Ectodermal cell (in vitro differentiated cells): ENCODE measurements around the gene PCED1A.

Experiments used
- H3K27ac ChIP-seq: 2 replicates; pipeline ENCODE4 v1.7.0; 2013; ENCODE audit warnings: mild to moderate bottlenecking, low read depth, low read length; ENCODE audit not compliant: insufficient read depth, poor library complexity, severe bottlenecking
- H3K27me3 ChIP-seq: 2 replicates; pipeline ENCODE4 v1.7.0; 2013; ENCODE audit warnings: mild to moderate bottlenecking, low read length; ENCODE audit not compliant: insufficient read depth, control insufficient read depth, poor library complexity, severe bottlenecking
- H3K36me3 ChIP-seq: one replicate; pipeline ENCODE4 v1.7.0; 2013; ENCODE audit warnings: low read length; ENCODE audit not compliant: control insufficient read depth, insufficient read depth
- H3K4me1 ChIP-seq: one replicate; pipeline ENCODE4 v1.7.0; 2013; ENCODE audit warnings: low read length; ENCODE audit not compliant: control insufficient read depth, insufficient read depth
- H3K4me3 ChIP-seq: 2 replicates; pipeline ENCODE4 v1.7.0; 2013; ENCODE audit warnings: low read depth, low read length, control low read depth; ENCODE audit not compliant: insufficient read depth
- H3K9me3 ChIP-seq: 2 replicates; pipeline ENCODE4 v1.7.0; 2013; ENCODE audit warnings: mild to moderate bottlenecking, low read length, moderate library complexity; ENCODE audit not compliant: control insufficient read depth
- WGBS, 2 experiments: methylation state at CpG; one replicate each; pipeline ENCODE4 v1.1.7; 2013; ENCODE audit warnings: missing lambda C conversion rate in 2 of 2; 5-methylcytosine and 5-hydroxymethylcytosine counted together

Gene PCED1A

DNA sequence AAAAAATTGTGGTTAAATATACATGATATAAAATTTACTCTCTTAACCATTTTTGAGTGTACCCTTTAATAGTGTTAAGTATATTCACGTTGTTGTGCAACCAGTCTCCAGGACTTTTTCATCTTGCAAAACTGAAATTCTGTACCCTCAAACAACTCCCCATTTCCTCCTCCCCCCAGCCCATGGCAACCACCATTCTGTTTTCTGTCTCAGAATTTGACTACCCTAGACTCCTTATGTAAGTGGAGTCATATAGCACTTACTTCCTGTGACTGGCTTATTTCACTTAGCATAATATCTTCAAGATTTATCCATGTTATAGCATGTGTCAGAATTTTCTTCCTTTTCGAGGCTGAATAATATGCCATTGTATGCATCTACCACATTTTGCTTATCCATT lies 5.2 kb upstream of the PCED1A start:
- H3K4me1 ChIP-seq: no peaks in the 10 kb centered on the region
- no peaks in the 10 kb centered on the region for H3K27me3 ChIP-seq
- no peak overlapping the region for H3K27ac ChIP-seq
- no peaks in the 10 kb centered on the region for H3K9me3 ChIP-seq
- H3K36me3 ChIP-seq: no peaks in the 10 kb centered on the region
- no peak overlapping the region for H3K4me3 ChIP-seq
- whole genome bisulfite sequencing, 2 experiments: 80 to 97% methylated on average over 1 to 2 of the region's 2 CpGs

DNA sequence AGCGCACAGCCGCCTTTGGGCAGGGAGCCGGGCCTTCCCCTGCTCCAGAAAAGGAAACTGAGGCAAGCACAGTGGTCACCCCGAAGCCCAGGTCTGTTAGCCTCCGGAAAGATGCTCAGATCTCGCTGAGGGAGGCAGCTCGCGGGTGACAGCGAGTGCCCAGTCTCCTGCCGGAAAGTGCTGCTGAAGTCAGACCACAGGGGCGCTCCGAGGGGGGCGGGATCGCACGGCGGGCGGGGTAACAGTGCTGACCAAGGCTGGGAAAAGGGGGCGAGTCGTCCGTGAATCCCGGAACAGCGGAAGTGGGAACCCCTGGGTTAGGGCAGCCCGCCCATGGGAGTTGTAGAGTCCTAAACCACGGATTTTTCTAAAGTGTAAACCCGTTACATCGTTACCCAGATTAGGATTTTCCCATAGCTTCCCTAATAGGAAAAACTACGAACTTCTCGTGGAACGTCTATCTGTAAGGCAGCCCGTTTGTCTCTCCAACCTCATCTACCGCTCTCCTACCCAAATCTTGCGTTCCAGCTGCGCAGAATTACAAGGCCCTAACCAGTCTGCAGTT lies 594 bp upstream of the PCED1A start:
- Histone ChIP-seq H3K36me3 (no peaks in the 10 kb centered on the region), H3K27me3 (no peaks in the 10 kb centered on the region), H3K4me3 (peak overlapping the region; percentile 78), H3K4me1 (no peaks in the 10 kb centered on the region), H3K27ac (no peak overlapping the region), H3K9me3 (no peaks in the 10 kb centered on the region)
- WGBS, 2 experiments: 7 to 8% methylated on average over 33 of the region's 33 CpGs

- H3K4me3 ChIP-seq: peak overlapping the region; percentile 78
- no peaks in the 10 kb centered on the region for H3K36me3 ChIP-seq
- 93 to 94% methylated on average over 21 of the region's 21 CpGs for WGBS, 2 experiments
- H3K27ac ChIP-seq: no peak overlapping the region
- H3K4me1 ChIP-seq: no peaks in the 10 kb centered on the region
- H3K9me3 ChIP-seq: no peaks in the 10 kb centered on the region
- no peaks in the 10 kb centered on the region for H3K27me3 ChIP-seq
Observed at GRCh38 chr20:2839732-2840137, 720 bp downstream of the PCED1A start.

DNA sequence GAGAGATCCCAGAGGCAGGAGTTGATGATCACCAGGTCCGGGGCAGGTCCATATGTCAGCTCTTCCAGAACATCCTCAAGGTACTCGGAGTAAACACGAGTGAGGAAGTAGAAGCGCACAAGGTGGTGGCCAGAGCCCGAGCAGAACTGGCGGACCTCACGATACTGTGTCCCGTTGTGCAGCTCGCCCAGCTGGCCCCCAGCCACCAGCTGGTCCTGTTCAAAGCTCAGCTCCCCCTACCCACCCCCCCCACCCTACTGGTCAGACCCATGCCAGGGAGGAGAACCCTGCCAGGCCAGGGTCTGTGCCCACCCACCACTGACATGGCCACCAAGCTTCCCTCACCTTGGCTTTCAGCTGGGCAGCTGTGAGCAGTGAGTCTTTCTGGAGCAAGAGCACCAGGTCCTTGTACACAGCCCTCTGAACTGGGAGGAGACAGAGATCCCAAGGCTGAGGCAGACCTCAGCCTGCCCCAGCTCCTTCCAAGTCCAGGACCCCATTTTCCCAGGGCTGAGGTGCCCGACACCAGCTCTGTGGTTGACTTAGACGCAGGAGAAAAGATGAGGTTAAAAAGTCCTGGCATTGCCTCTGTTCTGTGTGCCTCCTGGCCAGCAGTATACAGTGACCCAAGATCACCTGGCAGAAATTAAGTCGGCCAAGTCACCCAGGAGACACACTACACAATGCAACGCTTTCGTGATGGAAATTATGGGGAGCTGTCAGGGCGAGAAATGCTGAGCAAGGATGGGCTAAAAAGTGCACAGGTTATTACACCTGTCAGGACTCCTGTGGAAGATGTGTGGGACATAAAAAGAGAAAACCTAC lies 1.4 kb downstream of the PCED1A start:
- Histone ChIP-seq H3K4me3 (no peak overlapping the region), H3K36me3 (no peaks in the 10 kb centered on the region), H3K9me3 (no peaks in the 10 kb centered on the region), H3K27ac (no peak overlapping the region), H3K4me1 (no peaks in the 10 kb centered on the region), H3K27me3 (no peaks in the 10 kb centered on the region)
- 96% methylated on average over 15 of the region's 15 CpGs for WGBS, 2 experiments

GRCh38 chr20:2838170-2838797 lies 2.2 kb downstream of the PCED1A start:
- WGBS, 2 experiments: 95 to 96% methylated on average over 19 of the region's 19 CpGs
- Histone ChIP-seq H3K4me1 (no peaks in the 10 kb centered on the region), H3K4me3 (no peak overlapping the region), H3K27me3 (no peaks in the 10 kb centered on the region), H3K9me3 (no peaks in the 10 kb centered on the region), H3K36me3 (no peaks in the 10 kb centered on the region), H3K27ac (no peak overlapping the region)

GRCh38 chr20:2837221-2837960 lies 3.1 kb downstream of the PCED1A start:
- no peaks in the 10 kb centered on the region for H3K27me3 ChIP-seq
- H3K27ac ChIP-seq: no peak overlapping the region
- H3K36me3 ChIP-seq: no peaks in the 10 kb centered on the region
- no peaks in the 10 kb centered on the region for H3K4me1 ChIP-seq
- WGBS, 2 experiments: 93 to 95% methylated on average over 5 to 6 of the region's 6 CpGs
- H3K9me3 ChIP-seq: no peaks in the 10 kb centered on the region
- no peak overlapping the region for H3K4me3 ChIP-seq

DNA sequence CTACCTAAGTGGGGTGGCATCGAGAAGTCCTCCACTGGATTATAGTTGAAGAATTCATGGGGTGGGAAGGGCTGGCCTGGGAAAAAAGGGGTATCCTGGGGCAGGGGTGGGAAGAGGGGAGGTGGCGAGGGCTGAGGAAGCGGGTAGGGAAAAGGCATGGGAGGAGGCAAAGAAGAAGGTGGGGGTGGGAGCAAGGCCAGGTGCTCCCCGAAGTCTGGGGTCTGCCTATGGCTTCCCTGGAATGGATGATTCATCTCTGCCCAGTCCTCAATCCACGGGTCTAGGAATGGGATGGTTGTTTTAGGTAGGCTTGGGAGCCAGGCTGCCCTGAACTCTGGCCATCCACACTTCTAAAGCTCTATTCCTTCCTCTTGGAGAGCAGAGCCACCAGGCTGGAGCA lies 4.4 kb downstream of the PCED1A start:
- no peaks in the 10 kb centered on the region for H3K27me3 ChIP-seq
- no peaks in the 10 kb centered on the region for H3K4me1 ChIP-seq
- H3K27ac ChIP-seq: no peak overlapping the region
- H3K36me3 ChIP-seq: no peaks in the 10 kb centered on the region
- no peak overlapping the region for H3K4me3 ChIP-seq
- H3K9me3 ChIP-seq: no peaks in the 10 kb centered on the region
- WGBS, 2 experiments: 93 to 96% methylated on average over 5 of the region's 5 CpGs

- WGBS, 2 experiments: 94 to 95% methylated on average over 6 of the region's 6 CpGs
- no peak overlapping the region for H3K4me3 ChIP-seq
- no peaks in the 10 kb centered on the region for H3K27me3 ChIP-seq
- no peaks in the 10 kb centered on the region for H3K4me1 ChIP-seq
- no peaks in the 10 kb centered on the region for H3K36me3 ChIP-seq
- no peaks in the 10 kb centered on the region for H3K9me3 ChIP-seq
- H3K27ac ChIP-seq: no peak overlapping the region
Observed at GRCh38 chr20:2835331-2835796, 5.1 kb downstream of the PCED1A start.

DNA sequence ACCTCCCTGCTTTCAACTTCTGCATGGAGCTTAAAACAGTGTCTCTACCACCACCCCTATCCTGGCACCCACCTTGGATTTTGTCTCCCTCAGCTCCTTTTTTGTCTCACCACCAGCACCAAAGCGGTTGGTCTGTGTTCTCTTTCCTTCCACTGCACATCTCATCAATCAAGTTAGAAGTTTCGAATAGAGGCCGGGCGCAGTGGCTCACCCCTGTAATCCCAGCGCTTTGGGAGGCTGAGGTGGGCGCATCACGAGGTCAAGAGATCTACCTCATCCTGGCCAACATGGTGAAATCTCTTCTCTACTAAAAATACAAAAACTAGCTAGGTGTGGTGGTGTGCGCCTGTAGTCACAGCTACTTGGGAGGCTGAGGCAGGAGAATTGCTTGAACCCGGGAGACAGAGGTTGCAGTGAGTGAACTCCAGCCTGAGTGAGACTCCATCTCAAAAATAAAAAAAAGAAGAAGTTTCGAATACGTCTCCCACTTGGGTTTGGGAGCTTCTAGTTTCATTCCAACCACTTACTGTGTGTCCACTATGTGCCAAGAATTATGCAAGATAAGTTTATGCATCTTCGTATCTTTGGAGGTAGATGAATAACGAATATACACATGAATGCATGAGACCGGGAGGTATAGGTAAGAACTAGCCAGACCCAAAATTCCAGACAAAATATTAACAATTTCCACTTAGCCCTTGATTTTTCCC lies 5.9 kb downstream of the PCED1A start:
- H3K4me3 ChIP-seq: no peak overlapping the region
- H3K36me3 ChIP-seq: no peaks in the 10 kb centered on the region
- H3K27me3 ChIP-seq: no peaks in the 10 kb centered on the region
- 85 to 91% methylated on average over 14 of the region's 14 CpGs for WGBS, 2 experiments
- no peaks in the 10 kb centered on the region for H3K4me1 ChIP-seq
- H3K27ac ChIP-seq: no peak overlapping the region
- H3K9me3 ChIP-seq: no peaks in the 10 kb centered on the region
